Esophagus muscularis mucosa (tissue), 4 donors: ENCODE measurements around the gene CPEB3. TPM values are rescaled to one million over a fixed set of nuclear protein-coding genes. Genes with fewer than 3 reads are reported as not detected.

ENCODE experiments used
- DNase-seq: peaks from one replicate; pipeline ENCODE4 v3.0.0-alpha.2; 2017; ENCODE audit errors: extremely low spot score
- H3K27ac ChIP-seq, 4 donors: fragments of 200-600 bp; sonication (generic); replicated peaks in 1 of 4; 1 replicate in 3 of 4; 2 replicates in 1 of 4; pipeline ENCODE4 v1.5.1; 2016 to 2019; ENCODE audit warnings: mild to moderate bottlenecking in 1 of 4
- H3K27me3 ChIP-seq, 4 donors: fragments of 200-600 bp; sonication (generic); one replicate each; pipeline versions ENCODE4 v1.5.1 to v1.6.0; 2016 to 2019
- H3K36me3 ChIP-seq, 4 donors: fragments of 200-600 bp; sonication (generic); one replicate each; pipeline ENCODE4 v1.5.1; 2016 to 2019
- H3K4me1 ChIP-seq, 4 donors: fragments of 200-600 bp; sonication (generic); one replicate each; pipeline ENCODE4 v1.5.1; 2016 to 2019
- H3K4me3 ChIP-seq, 4 donors: fragments of 200-600 bp; sonication (generic); 1 replicate in 2 of 4; 2 replicates in 2 of 4; pipeline ENCODE4 v1.5.1; 2016 to 2019; ENCODE audit warnings: mild to moderate bottlenecking in 4 of 4, moderate library complexity in 1 of 4
- H3K9me3 ChIP-seq, 4 donors: fragments of 200-600 bp; sonication (generic); 1 replicate in 3 of 4; 2 replicates in 1 of 4; pipeline ENCODE4 v1.5.1; 2016 to 2019
- EP300 ChIP-seq: sonication (generic); formaldehyde crosslinking; IDR thresholded peaks from one replicate; pipeline ENCODE4 v1.6.1; 2017; ENCODE audit warnings: antibody characterized with exemption
- POLR2A ChIP-seq: fragments of 450-650 bp; IDR thresholded peaks from one replicate; pipeline ENCODE4 v1.6.1; 2017; ENCODE audit warnings: antibody characterized with exemption, moderate library complexity, mild to moderate bottlenecking, low read depth
- POLR2AphosphoS5 ChIP-seq, 2 donors: sonication (generic); formaldehyde crosslinking; IDR thresholded peaks; one replicate each; pipeline ENCODE4 v1.6.1; 2017; ENCODE audit warnings: antibody characterized with exemption in 2 of 2
- WGBS: methylation state at CpG from one replicate; pipeline ENCODE4 v1.1.5; 2018; 5-methylcytosine and 5-hydroxymethylcytosine counted together
- intact Hi-C: fragments of 100-400 bp; cut with DNase I; formaldehyde crosslinking; loops from one replicate; pipeline ENCODE4 v1.15.1; 2023
- small RNA-seq, 3 donors: library from RNA; depleted of rRNA; stranded (forward); fragments of <200 nt; gene quantifications; one replicate each; pipeline ENCODE3, GENCODE V24; 2016
- total RNA-seq, 4 donors: library from RNA; depleted of rRNA; stranded (reverse); fragments of >200 nt; gene quantifications; one replicate each; pipeline versions ENCODE4 v1.1.0 to v1.2.1, GENCODE V29; 2016
- TF ChIP-seq, protein P1 (sequence below), 3 experiments: fragments of 200-600 bp in 2 of 3; fragments of 450-650 bp in 1 of 3; sonication (generic) in 2 of 3; IDR thresholded peaks; one replicate each; pipeline ENCODE4 v1.5.1; 2017 to 2019; ENCODE audit warnings: antibody characterized with exemption in 3 of 3, mild to moderate bottlenecking in 2 of 3, moderate library complexity in 1 of 3

Gene CPEB3
- total RNA-seq, 4 donors from 2014 or later, result 6.8 to 11.0 (median 10.4) TPM

DNA sequence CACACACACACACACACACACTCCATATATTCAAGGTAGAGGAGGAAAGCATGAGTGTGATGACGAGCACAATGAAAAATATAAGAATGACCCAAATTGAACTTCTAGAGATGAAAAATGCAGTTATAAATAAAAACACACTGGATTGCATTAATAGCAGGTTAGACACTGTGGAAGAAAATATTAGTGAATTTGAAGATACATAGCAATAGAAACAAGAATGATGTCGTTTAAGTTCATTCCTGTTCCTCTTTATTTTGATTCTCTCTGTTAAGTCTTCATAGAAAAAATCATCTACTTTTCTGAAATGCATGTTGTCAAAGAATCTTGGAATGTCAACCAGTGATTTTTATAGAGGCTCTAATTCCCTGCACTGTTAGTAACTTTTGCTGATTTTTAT, 288.9 kb downstream of the CPEB3 start:
- Histone ChIP-seq H3K36me3 (peaks cover 10 to 60% (median 46%) of the 10 kb centered on the region in 4 donors), H3K27me3 (no peaks in the 10 kb centered on the region), H3K4me3 (no peak overlapping the region), H3K27ac (no peak overlapping the region), H3K9me3 (no peaks in the 10 kb centered on the region), H3K4me1 (no peaks in the 10 kb centered on the region)
- DNase-seq, result no peak
- TF ChIP-seq EP300 (no peak), POLR2AphosphoS5 (IDR thresholded peaks at IDR 0.05) (no peak), POLR2A (no peak)
- TF ChIP-seq, protein P1, sequence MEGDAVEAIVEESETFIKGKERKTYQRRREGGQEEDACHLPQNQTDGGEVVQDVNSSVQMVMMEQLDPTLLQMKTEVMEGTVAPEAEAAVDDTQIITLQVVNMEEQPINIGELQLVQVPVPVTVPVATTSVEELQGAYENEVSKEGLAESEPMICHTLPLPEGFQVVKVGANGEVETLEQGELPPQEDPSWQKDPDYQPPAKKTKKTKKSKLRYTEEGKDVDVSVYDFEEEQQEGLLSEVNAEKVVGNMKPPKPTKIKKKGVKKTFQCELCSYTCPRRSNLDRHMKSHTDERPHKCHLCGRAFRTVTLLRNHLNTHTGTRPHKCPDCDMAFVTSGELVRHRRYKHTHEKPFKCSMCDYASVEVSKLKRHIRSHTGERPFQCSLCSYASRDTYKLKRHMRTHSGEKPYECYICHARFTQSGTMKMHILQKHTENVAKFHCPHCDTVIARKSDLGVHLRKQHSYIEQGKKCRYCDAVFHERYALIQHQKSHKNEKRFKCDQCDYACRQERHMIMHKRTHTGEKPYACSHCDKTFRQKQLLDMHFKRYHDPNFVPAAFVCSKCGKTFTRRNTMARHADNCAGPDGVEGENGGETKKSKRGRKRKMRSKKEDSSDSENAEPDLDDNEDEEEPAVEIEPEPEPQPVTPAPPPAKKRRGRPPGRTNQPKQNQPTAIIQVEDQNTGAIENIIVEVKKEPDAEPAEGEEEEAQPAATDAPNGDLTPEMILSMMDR (IDR thresholded peaks at IDR 0.05), result no peak
- WGBS, result 94% methylated on average over 2 of the region's 2 CpGs
- intact Hi-C loops, result no loop called here

DNA sequence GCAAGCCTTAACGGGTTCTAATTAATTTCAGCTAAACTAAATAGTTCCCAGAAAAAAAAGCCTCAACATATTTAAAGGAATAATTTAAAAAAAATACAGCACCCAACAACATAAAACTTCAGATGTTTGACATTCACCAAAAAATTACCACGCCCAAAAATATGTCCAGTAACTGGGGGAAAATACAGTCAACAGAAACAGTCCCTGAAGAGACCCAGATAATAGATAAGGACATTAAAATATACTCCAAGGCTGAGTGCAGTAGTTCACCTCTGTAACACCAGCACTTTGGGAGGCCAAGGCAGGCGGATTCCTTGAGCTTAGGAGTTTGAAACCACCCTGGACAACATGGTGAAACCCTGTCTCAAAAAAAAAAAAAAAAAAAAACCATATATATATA, 289.3 kb downstream of the CPEB3 start:
- Histone ChIP-seq H3K9me3 (no peaks in the 10 kb centered on the region), H3K4me1 (no peaks in the 10 kb centered on the region), H3K4me3 (no peak overlapping the region), H3K36me3 (peaks cover 10 to 63% (median 46%) of the 10 kb centered on the region in 4 donors), H3K27me3 (no peaks in the 10 kb centered on the region), H3K27ac (no peak overlapping the region)
- no peak for TF ChIP-seq POLR2AphosphoS5 (IDR thresholded peaks at IDR 0.05)
- TF ChIP-seq EP300, result no peak
- TF ChIP-seq POLR2A, result no peak
- TF ChIP-seq, protein P1 (IDR thresholded peaks at IDR 0.05), result no peak
- no peak for DNase-seq
- intact Hi-C loops, result no loop called here
- 99% methylated on average over 3 of the region's 3 CpGs for WGBS

Small RNAs within 50 kb of the gene (small RNA-seq; reads per million reads assigned to genes)
- gene RF00019 (0 reads per million in 3 donors), gene RF00402 (0 reads per million in 3 donors), gene RF00622 (0 reads per million in 3 donors), gene RNY3P12 (0 reads per million in 3 donors)

Other genes starting within 250 kb of the CPEB3 start
- 10 to 100 TPM; 12.3 to 18.5 (median 16.7) TPM for gene MARCHF5, start 89 bp upstream of the CPEB3 start, total RNA-seq